NCI-H774 (cell line): ENCODE results near the gene KRTAP20-4.

Experiments
- DNase-seq: peaks from one replicate; lab custom pipeline; 2025; lab: John Stamatoyannopoulos, UW

The KRTAP20-4 gene

GRCh38 chr21:30652891-30653290 lies 32.5 kb downstream of the KRTAP20-4 start:
- DNase-seq: no peak

- DNase-seq: no peak
Observed at GRCh38 chr21:30668776-30669175, 48.3 kb downstream of the KRTAP20-4 start.
